DMS153 treated with DMSO at 0.1 percent for 48 hours (cell line): ENCODE data around the gene SPPL3.
A peak's percentile ranks its signal among the peaks of the same experiment; 100 is the strongest.
"Not testable (repeated sequence)": the region's sequence is repeated elsewhere in the genome, so short reads cannot be mapped to it uniquely, and the experiment has no call there.

Experiments used
- DNase-seq: peaks from one replicate; lab custom pipeline; 2025; ENCODE audit not compliant: unreplicated experiment; lab: John Stamatoyannopoulos, UW

Gene SPPL3

GRCh38 chr12:120904197-120904773 lies at the start of gene SPPL3:
Gene SPPL3, minus strand, starts transcription at chr12:120904358. Its CDS starts 491 bp downstream, at chr12:120903867.
- DNase-seq, result peak; percentile 53

GRCh38 chr12:120950807-120951206 lies 46.6 kb upstream of the SPPL3 start:
- no peak for DNase-seq

GRCh38 chr12:120950260-120950799 lies 46.2 kb upstream of the SPPL3 start:
- DNase-seq, result not testable (repeated sequence)

GRCh38 chr12:120945516-120945915 lies 41.4 kb upstream of the SPPL3 start:
- not testable (repeated sequence) for DNase-seq

GRCh38 chr12:120944645-120945217 lies 40.6 kb upstream of the SPPL3 start:
- DNase-seq, result no peak

GRCh38 chr12:120943482-120943881 lies 39.3 kb upstream of the SPPL3 start:
- DNase-seq, result no peak

GRCh38 chr12:120941846-120942405 lies 37.8 kb upstream of the SPPL3 start:
- DNase-seq, result no peak

GRCh38 chr12:120941412-120941811 lies 37.3 kb upstream of the SPPL3 start:
- DNase-seq, result no peak

- no peak for DNase-seq
Measured at GRCh38 chr12:120940799-120941198, 36.6 kb upstream of the SPPL3 start.

GRCh38 chr12:120940006-120940405 lies 35.8 kb upstream of the SPPL3 start:
- no peak for DNase-seq

- DNase-seq, result no peak
Measured at GRCh38 chr12:120939523-120939922, 35.4 kb upstream of the SPPL3 start.

GRCh38 chr12:120938496-120938895 lies 34.3 kb upstream of the SPPL3 start:
- DNase-seq, result no peak

GRCh38 chr12:120936197-120936596 lies 32.0 kb upstream of the SPPL3 start:
- no peak for DNase-seq

GRCh38 chr12:120933786-120934185 lies 29.6 kb upstream of the SPPL3 start:
- no peak for DNase-seq

- no peak for DNase-seq
Measured at GRCh38 chr12:120932956-120933526, 28.9 kb upstream of the SPPL3 start.

GRCh38 chr12:120932058-120932457 lies 27.9 kb upstream of the SPPL3 start:
- DNase-seq, result no peak

GRCh38 chr12:120930032-120930431 lies 25.9 kb upstream of the SPPL3 start:
- DNase-seq, result no peak

- peak; percentile 8 for DNase-seq
Measured at GRCh38 chr12:120928864-120929652, 24.9 kb upstream of the SPPL3 start.

GRCh38 chr12:120925740-120926563 lies 21.8 kb upstream of the SPPL3 start:
- peak; percentile 34 for DNase-seq

GRCh38 chr12:120922279-120922678 lies 18.1 kb upstream of the SPPL3 start:
- no peak for DNase-seq
